ENCODE data around the gene XRN1. TPM values are rescaled to one million over a fixed set of nuclear protein-coding genes. Genes with fewer than 3 reads are reported as not detected.
"Not testable (repeated sequence)": the region's sequence is repeated elsewhere in the genome, so short reads cannot be mapped to it uniquely, and the experiment has no call there.

Gene XRN1
- total RNA-seq, 1 experiment from 2014 or later, result 23.3 TPM

DNA sequence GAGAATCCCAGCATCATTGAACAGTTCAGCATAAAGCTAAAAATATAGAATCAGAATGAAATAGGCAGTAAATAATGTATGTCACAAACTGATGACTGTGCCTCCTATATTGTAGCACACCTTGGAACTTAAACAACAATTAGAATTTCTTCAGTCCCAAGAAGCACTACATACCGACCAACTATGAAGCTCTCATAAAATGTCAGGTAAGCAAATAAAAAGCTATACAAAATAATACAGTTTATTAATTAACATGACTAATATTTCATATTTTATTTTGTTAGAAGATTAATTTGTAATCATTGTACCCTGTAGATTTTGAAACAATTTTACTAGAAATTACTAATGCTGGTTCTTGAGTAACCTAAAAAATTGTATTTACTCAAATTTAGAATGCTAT, 137.4 kb downstream of the XRN1 start:
- POLR2A ChIA-PET, result no interaction called here
- Mint-ChIP-seq H3K4me3 (ENCODE audit: unreplicated experiment) (no peak overlapping the region), H3K4me1 (ENCODE audit: low read depth, unreplicated experiment) (no peaks in the 10 kb centered on the region), H3K36me3 (ENCODE audit: insufficient read depth, unreplicated experiment) (peaks cover 13% of the 10 kb centered on the region), H3K27ac (ENCODE audit: unreplicated experiment) (no peak overlapping the region), H3K9me3 (ENCODE audit: unreplicated experiment) (no peaks in the 10 kb centered on the region), H3K27me3 (ENCODE audit: insufficient read depth, unreplicated experiment) (no peaks in the 10 kb centered on the region)
- H3K9me3 ChIP-seq, result no peaks in the 10 kb centered on the region
- no peak for DNase-seq
- CTCF ChIA-PET, result no interaction called here
- 0 out of 2 replicates have a peak, but pooled peaks cover under 1% of the 10 kb centered on the region for H3K4me1 ChIP-seq
- TF ChIP-seq, protein P1, sequence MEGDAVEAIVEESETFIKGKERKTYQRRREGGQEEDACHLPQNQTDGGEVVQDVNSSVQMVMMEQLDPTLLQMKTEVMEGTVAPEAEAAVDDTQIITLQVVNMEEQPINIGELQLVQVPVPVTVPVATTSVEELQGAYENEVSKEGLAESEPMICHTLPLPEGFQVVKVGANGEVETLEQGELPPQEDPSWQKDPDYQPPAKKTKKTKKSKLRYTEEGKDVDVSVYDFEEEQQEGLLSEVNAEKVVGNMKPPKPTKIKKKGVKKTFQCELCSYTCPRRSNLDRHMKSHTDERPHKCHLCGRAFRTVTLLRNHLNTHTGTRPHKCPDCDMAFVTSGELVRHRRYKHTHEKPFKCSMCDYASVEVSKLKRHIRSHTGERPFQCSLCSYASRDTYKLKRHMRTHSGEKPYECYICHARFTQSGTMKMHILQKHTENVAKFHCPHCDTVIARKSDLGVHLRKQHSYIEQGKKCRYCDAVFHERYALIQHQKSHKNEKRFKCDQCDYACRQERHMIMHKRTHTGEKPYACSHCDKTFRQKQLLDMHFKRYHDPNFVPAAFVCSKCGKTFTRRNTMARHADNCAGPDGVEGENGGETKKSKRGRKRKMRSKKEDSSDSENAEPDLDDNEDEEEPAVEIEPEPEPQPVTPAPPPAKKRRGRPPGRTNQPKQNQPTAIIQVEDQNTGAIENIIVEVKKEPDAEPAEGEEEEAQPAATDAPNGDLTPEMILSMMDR (IDR thresholded peaks at IDR 0.05; ENCODE audit: insufficient read depth in 1 of 2, low read depth in 1 of 2, low read length in 1 of 2, severe bottlenecking in 1 of 2, unreplicated experiment in 1 of 2), result no peak
- H3K27me3 ChIP-seq (replicated peaks; ENCODE audit: control insufficient read depth, insufficient read depth, low read length), result no peaks in the 10 kb centered on the region
- H3K4me3 ChIP-seq (ENCODE audit: low read depth, low read length), result no peak overlapping the region
- intact Hi-C loops (cut with micrococcal nuclease; ENCODE audit: unreplicated experiment), result no loop called here
- no TSS peak for BruUV-seq (replicated peaks)
- no peaks in the 10 kb centered on the region; the same call in 1 of the 2 replicates for H3K36me3 ChIP-seq (ENCODE audit: control insufficient read depth, insufficient read depth, low read length)

DNA sequence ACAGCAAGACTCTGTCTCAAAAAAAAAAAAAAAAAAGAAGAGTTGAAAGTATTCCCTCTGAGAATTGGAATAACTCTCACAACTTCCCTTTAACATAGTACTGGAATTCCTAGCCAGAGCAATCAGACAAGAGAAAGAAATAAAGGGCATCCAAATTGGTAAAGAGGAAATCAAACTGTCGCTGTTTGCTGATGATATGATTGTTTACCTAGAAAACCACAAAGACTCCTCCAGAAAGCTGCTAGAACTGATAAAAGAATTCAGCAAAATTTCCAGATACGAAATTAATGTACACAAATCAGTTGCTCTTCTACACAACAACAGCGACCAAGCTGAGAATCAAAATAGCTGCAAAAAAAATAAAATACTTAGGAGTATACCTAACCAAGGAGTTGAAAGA, 145.0 kb downstream of the XRN1 start:
- H3K27ac Mint-ChIP-seq (ENCODE audit: unreplicated experiment); H3K4me1 ChIP-seq; H3K9me3 ChIP-seq; H3K36me3 ChIP-seq (ENCODE audit: control insufficient read depth, insufficient read depth, low read length); H3K4me3 Mint-ChIP-seq (ENCODE audit: unreplicated experiment); H3K4me1 Mint-ChIP-seq (ENCODE audit: low read depth, unreplicated experiment); H3K27me3 ChIP-seq (replicated peaks; ENCODE audit: control insufficient read depth, insufficient read depth, low read length); DNase-seq; intact Hi-C loops (cut with micrococcal nuclease; ENCODE audit: unreplicated experiment); CTCF ChIA-PET; BruUV-seq (replicated peaks); H3K4me3 ChIP-seq (ENCODE audit: low read depth, low read length); POLR2A ChIA-PET; H3K27me3 Mint-ChIP-seq (ENCODE audit: insufficient read depth, unreplicated experiment): not testable (repeated sequence)
- Mint-ChIP-seq H3K9me3 (ENCODE audit: unreplicated experiment) (peaks cover 19% of the 10 kb centered on the region), H3K36me3 (ENCODE audit: insufficient read depth, unreplicated experiment) (peaks cover 20% of the 10 kb centered on the region)

DNA sequence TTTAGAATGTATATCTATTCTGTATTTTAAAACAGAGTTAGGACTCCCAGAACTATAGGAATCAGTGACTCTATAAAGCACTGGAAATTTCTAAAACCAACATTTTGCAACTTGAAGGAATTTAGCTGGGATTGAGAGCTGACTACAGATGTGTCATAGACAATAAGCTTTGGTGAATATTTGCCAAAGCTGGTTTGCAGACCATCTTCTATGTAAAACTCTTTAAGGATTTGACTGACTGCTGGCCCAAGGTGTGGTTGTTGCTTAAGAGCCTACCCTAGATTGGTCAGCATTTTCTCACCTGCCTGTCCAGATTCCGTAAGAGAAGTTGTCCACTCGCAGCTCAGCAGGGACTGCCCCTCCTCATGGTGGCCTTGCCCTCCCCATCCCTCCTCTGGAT, 149.2 kb downstream of the XRN1 start:
- Mint-ChIP-seq H3K9me3 (ENCODE audit: unreplicated experiment) (peaks cover 7% of the 10 kb centered on the region), H3K4me1 (ENCODE audit: low read depth, unreplicated experiment) (no peaks in the 10 kb centered on the region), H3K36me3 (ENCODE audit: insufficient read depth, unreplicated experiment) (peaks cover 10% of the 10 kb centered on the region), H3K27ac (ENCODE audit: unreplicated experiment) (no peak overlapping the region), H3K27me3 (ENCODE audit: insufficient read depth, unreplicated experiment) (no peaks in the 10 kb centered on the region), H3K4me3 (ENCODE audit: unreplicated experiment) (no peak overlapping the region)
- Histone ChIP-seq H3K4me1 (no peaks in the 10 kb centered on the region), H3K4me3 (ENCODE audit: low read depth, low read length) (no peak overlapping the region), H3K36me3 (ENCODE audit: control insufficient read depth, insufficient read depth, low read length) (no peaks in the 10 kb centered on the region), H3K9me3 (no peaks in the 10 kb centered on the region), H3K27me3 (replicated peaks; ENCODE audit: control insufficient read depth, insufficient read depth, low read length) (no peaks in the 10 kb centered on the region)
- ChIA-PET POLR2A (no interaction called here), CTCF (no interaction called here)
- TF ChIP-seq, protein P1 (IDR thresholded peaks at IDR 0.05; ENCODE audit: insufficient read depth in 1 of 2, low read depth in 1 of 2, low read length in 1 of 2, severe bottlenecking in 1 of 2, unreplicated experiment in 1 of 2), result no peak
- intact Hi-C loops (cut with micrococcal nuclease; ENCODE audit: unreplicated experiment), result no loop called here
- no peak for DNase-seq
- BruUV-seq (replicated peaks), result no TSS peak

DNA sequence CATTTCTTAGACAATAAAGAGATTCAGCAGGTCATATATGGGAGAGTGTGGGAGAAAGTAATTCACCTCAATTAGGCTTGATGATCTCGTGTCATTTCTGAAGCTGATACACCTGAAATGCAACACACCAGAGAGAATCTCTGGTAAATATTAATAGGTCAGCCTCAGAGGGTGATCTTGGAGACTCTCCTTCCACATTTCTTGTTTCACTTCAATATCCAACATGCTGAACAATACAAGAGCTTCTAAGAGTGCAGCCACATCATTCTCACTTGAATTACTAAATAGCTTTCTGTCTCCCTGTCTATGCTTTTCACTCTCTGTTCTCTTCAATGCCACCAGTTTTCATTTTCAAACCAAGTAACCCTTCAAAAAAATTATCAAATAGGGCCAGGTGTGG, 151.3 kb downstream of the XRN1 start:
- H3K4me3 Mint-ChIP-seq (ENCODE audit: unreplicated experiment), result no peak overlapping the region
- H3K9me3 ChIP-seq, result no peaks in the 10 kb centered on the region
- TF ChIP-seq, protein P1 (IDR thresholded peaks at IDR 0.05; ENCODE audit: insufficient read depth in 1 of 2, low read depth in 1 of 2, low read length in 1 of 2, severe bottlenecking in 1 of 2, unreplicated experiment in 1 of 2), result no peak
- H3K27me3 Mint-ChIP-seq (ENCODE audit: insufficient read depth, unreplicated experiment), result no peaks in the 10 kb centered on the region
- no peaks in the 10 kb centered on the region for H3K36me3 ChIP-seq (ENCODE audit: control insufficient read depth, insufficient read depth, low read length)
- ChIA-PET CTCF (no interaction called here), POLR2A (no interaction called here)
- no peak overlapping the region for H3K27ac Mint-ChIP-seq (ENCODE audit: unreplicated experiment)
- DNase-seq, result no peak
- no peaks in the 10 kb centered on the region for H3K4me1 ChIP-seq
- H3K4me1 Mint-ChIP-seq (ENCODE audit: low read depth, unreplicated experiment), result no peaks in the 10 kb centered on the region
- no peaks in the 10 kb centered on the region for H3K27me3 ChIP-seq (replicated peaks; ENCODE audit: control insufficient read depth, insufficient read depth, low read length)
- H3K4me3 ChIP-seq (ENCODE audit: low read depth, low read length), result no peak overlapping the region
- H3K9me3 Mint-ChIP-seq (ENCODE audit: unreplicated experiment), result no peaks in the 10 kb centered on the region
- intact Hi-C loops (cut with micrococcal nuclease; ENCODE audit: unreplicated experiment), result no loop called here
- BruUV-seq (replicated peaks), result no TSS peak
- H3K36me3 Mint-ChIP-seq (ENCODE audit: insufficient read depth, unreplicated experiment), result no peaks in the 10 kb centered on the region

Data from Caco-2 (cell line).